MM.1S (cell line): Measurements from ENCODE around the gene GAS7.

Source experiments
- CTCF ChIP-seq: fragments of 300-600 bp; sonication (generic); IDR thresholded peaks from 2 replicates; pipeline ENCODE4 v1.5.1; 2016; ENCODE audit warnings: antibody characterized with exemption, low read length, mixed read lengths
- EZH2 ChIP-seq: fragments of 300-600 bp; sonication (generic); optimal IDR thresholded peaks from 2 replicates; pipeline ENCODE3; 2017; ENCODE audit warnings: low read depth, mild to moderate bottlenecking, antibody characterized with exemption, low read length, mixed read lengths

DNA sequence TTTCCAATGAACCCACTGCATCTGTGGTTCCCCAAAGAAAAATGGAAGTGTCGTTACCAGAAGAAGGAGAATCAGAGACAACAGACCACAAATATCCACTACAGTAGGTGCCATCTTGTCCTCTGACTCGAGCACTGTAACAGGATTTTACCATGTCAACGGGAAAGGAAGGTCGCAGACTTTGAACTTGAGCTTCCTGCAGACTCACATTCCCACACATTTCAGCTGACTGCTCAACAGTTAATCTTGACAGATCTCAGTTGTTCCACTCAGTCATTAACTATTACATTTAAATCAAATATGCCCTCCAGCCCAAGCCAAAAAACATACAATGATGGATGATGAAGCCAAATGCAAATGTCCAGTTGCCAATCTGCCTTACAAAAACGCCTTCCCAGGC, 37.0 kb downstream of the GAS7 start:
- TF ChIP-seq CTCF = no peak
- no peak for TF ChIP-seq EZH2
